Heart left ventricle (tissue), 16 donors: ENCODE measurements around the gene ZNF292. TPM values are rescaled to one million over a fixed set of nuclear protein-coding genes. Genes with fewer than 3 reads are reported as not detected.
A peak's percentile ranks its signal among the peaks of the same experiment; 100 is the strongest.

Experiments
- ATAC-seq, 4 donors: fragments of 200-7000 bp; cut with Tn5 transposase; one replicate each; pipeline ENCODE4 v1.9.1; 2020 to 2022; ENCODE audit warnings: moderate library complexity in 4 of 4, mild to moderate bottlenecking in 3 of 4, moderate number of reproducible peaks in 1 of 4
- DNase-seq, 5 donors: peaks; one replicate each; pipeline ENCODE4 v3.0.0-alpha.2; 2020
- H3K27ac ChIP-seq, 12 donors: fragments of 200-600 bp; sonication (generic) in 4 of 12; one replicate each; pipeline versions ENCODE4 v1.5.0 to v1.8.0; 2016 to 2022; ENCODE audit warnings: mild to moderate bottlenecking in 2 of 12
- H3K27me3 ChIP-seq, 9 donors: fragments of 200-600 bp; sonication (generic) in 2 of 9; one replicate each; pipeline versions ENCODE4 v1.5.1 to v1.8.0; 2016 to 2022; ENCODE audit warnings: mild to moderate bottlenecking in 3 of 9
- H3K36me3 ChIP-seq, 9 donors: fragments of 200-600 bp; sonication (generic) in 2 of 9; one replicate each; pipeline versions ENCODE4 v1.5.0 to v1.8.0; 2018 to 2022; ENCODE audit warnings: mild to moderate bottlenecking in 2 of 9
- H3K4me1 ChIP-seq, 12 donors: fragments of 200-600 bp; sonication (generic) in 4 of 12; one replicate each; pipeline versions ENCODE4 v1.5.0 to v1.8.0; 2016 to 2022; ENCODE audit warnings: mild to moderate bottlenecking in 3 of 12
- H3K4me3 ChIP-seq, 12 donors: fragments of 200-600 bp; sonication (generic) in 4 of 12; one replicate each; pipeline versions ENCODE4 v1.5.0 to v1.8.0; 2017 to 2022; ENCODE audit warnings: mild to moderate bottlenecking in 9 of 12, moderate library complexity in 4 of 12
- H3K9me3 ChIP-seq, 12 donors: fragments of 200-600 bp; sonication (generic) in 4 of 12; one replicate each; pipeline versions ENCODE4 v1.5.0 to v1.8.0; 2016 to 2022; ENCODE audit warnings: mild to moderate bottlenecking in 1 of 12
- POLR2A ChIP-seq, 2 donors: fragments of 450-650 bp; IDR thresholded peaks; one replicate each; pipeline ENCODE4 v1.6.1; 2017; ENCODE audit warnings: antibody characterized with exemption in 2 of 2, mild to moderate bottlenecking in 2 of 2, moderate library complexity in 2 of 2
- WGBS, 4 donors: extraction: QIAGEN DNeasy Blood & Tissue Kit in 2 of 4; methylation state at CpG; one replicate each; pipeline versions ENCODE4 v1.1.5 to v1.1.7; 2013 to 2018; 5-methylcytosine and 5-hydroxymethylcytosine counted together
- intact Hi-C, 10 donors: fragments of 100-400 bp; cut with DNase I; formaldehyde crosslinking; loops; one replicate each; pipeline versions ENCODE4 v1.11.1 to v1.14.2; 2022
- polyA plus RNA-seq, 2 donors: library from polyadenylated mRNA; stranded (reverse); fragments of 200-250 nt; gene quantifications; one replicate each; pipeline ENCODE4 v1.2.3, GENCODE V29; 2013
- total RNA-seq, 9 donors: library from RNA; depleted of rRNA in 2 of 9; stranded (reverse); fragments of >200 nt in 2 of 9; fragmentation: NEBNext Ultra II Directional in 3 of 9; extraction: Animal tissue kit (Norgen Biotek cat#: 25700) in 3 of 9; gene quantifications; one replicate each; pipeline versions ENCODE4 v1.1.0 to v1.2.4, GENCODE V29; 2016 to 2023
- TF ChIP-seq, protein P1 (sequence below), 12 donors: fragments of 200-600 bp; sonication (generic) in 4 of 12; IDR thresholded peaks; one replicate each; pipeline versions ENCODE4 v1.5.0 to v1.8.0; 2018 to 2022; ENCODE audit warnings: antibody characterized with exemption in 12 of 12, mild to moderate bottlenecking in 5 of 12
- donor health status: ischemic (EF 13 %, LVEDD 7.1; RV severe dilation, severe dysfunction).
- donor health status: healthy with polysubstance abuse.
- donor health status: DM: no; HTN: yes; CAD: no.
- donor health status: DM: no; HTN: no; CAD: no.
- donor health status: ischemic (EF 25% LVEDD 6.9; RV normal size, moderate dysfunction).
- donor health status: ischemic (EF 25% LVEDD 5.7; RV mildly dilated, moderate dysfunction).
- donor health status: healthy.
- donor health status: DM: yes; HTN: yes; CAD: no.
- donor health status: ischemic (EF 35%, LVEDD 5.7; RV mildly dilated, moderate dysfunction).
- donor health status: nonischemic (EF 11% LVEDD 7.7; RV severe dilation, severe dysfunction).
- donor health status: DM: yes; HTN: yes; CAD: no.
- donor health status: PGD.
- donor health status: ischemic (EF 29% LVEDD 5.4; RV normal size, mild dysfunction).
- donor health status: nonischemic (EF 23%, LVEDD 6.1; RV moderate dilation, normal function).

ZNF292 gene
- total and polyA plus RNA-seq, 11 donors = 4.0 to 35.8 (median 27.4) TPM

DNA sequence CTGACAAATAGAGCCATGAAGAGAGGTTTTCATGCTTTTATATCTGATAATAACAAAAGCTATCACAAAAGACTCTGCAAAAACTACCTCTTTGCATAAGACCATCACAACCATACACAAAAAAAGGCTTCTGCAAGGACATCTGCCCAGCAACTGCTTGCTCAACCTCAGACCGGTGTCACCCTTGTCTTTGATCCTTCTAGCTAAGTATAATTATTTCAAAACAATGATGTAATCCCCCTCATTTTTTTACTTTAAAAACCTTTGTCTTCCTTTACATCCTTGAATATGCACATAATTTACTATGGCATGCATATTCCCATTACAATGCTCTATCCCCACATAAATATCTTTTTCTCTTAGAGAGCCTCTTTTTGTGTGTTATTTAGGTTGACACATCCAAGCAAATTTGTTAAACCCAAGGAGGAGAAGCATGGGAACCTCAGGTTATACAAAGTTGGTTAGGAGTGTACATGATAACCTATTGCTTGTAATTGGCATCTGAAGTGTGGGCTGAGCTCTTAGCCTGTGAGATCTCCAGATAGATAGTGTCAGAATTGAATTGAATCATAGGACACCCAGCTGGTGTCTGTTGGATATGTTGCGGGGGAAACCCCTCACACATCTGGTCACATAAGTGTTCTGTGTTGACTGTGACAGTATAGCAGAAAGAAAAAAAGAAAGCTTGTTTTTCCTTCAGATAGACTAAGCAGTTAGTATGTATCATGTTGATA is 39.8 kb upstream of the ZNF292 start:
- no peak overlapping the region for H3K27ac ChIP-seq
- no peaks in the 10 kb centered on the region for H3K36me3 ChIP-seq
- no peak for DNase-seq
- no peak overlapping the region for H3K4me3 ChIP-seq
- ATAC-seq = no peak
- H3K4me1 ChIP-seq = no peaks in the 10 kb centered on the region
- TF ChIP-seq, protein P1, sequence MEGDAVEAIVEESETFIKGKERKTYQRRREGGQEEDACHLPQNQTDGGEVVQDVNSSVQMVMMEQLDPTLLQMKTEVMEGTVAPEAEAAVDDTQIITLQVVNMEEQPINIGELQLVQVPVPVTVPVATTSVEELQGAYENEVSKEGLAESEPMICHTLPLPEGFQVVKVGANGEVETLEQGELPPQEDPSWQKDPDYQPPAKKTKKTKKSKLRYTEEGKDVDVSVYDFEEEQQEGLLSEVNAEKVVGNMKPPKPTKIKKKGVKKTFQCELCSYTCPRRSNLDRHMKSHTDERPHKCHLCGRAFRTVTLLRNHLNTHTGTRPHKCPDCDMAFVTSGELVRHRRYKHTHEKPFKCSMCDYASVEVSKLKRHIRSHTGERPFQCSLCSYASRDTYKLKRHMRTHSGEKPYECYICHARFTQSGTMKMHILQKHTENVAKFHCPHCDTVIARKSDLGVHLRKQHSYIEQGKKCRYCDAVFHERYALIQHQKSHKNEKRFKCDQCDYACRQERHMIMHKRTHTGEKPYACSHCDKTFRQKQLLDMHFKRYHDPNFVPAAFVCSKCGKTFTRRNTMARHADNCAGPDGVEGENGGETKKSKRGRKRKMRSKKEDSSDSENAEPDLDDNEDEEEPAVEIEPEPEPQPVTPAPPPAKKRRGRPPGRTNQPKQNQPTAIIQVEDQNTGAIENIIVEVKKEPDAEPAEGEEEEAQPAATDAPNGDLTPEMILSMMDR (IDR thresholded peaks at IDR 0.05) = no peak
- no peak for TF ChIP-seq POLR2A (IDR thresholded peaks at IDR 0.05)
- intact Hi-C loops = no loop called here
- H3K27me3 ChIP-seq = no peaks in the 10 kb centered on the region
- 73 to 84% (median 78%) methylated on average over 2 of the region's 2 CpGs for WGBS, 4 donors
- H3K9me3 ChIP-seq = no peaks in the 10 kb centered on the region

DNA sequence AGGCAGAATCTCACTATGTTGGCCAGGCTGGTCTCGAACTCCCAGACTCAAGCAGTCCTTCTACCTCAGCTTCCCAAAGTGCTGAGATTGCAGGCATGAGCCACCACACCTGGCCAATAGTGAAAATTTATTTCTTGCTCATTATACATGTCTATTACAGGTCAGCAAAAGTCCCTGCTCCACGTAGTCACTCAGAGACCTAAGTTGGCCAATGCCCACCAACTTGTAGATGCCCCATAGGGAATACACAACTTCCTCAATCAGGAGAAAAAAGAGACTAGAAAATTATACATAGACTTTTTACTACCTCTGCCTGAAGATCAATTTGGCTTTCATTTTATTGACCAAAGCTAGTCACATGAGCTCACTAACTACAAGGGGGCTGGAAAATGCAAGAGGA is 38.4 kb upstream of the ZNF292 start:
- Histone ChIP-seq H3K4me1 (no peaks in the 10 kb centered on the region), H3K4me3 (no peak overlapping the region), H3K27ac (no peak overlapping the region), H3K9me3 (no peaks in the 10 kb centered on the region), H3K27me3 (peaks cover 0 to 8% (median 0%) of the 10 kb centered on the region in 9 donors), H3K36me3 (no peaks in the 10 kb centered on the region)
- DNase-seq (no peak), ATAC-seq (no peak)
- 81 to 91% (median 84%) methylated on average over 2 of the region's 2 CpGs for WGBS, 4 donors
- intact Hi-C loops = no loop called here
- TF ChIP-seq, protein P1 (IDR thresholded peaks at IDR 0.05) = no peak
- TF ChIP-seq POLR2A (IDR thresholded peaks at IDR 0.05) = no peak

DNA sequence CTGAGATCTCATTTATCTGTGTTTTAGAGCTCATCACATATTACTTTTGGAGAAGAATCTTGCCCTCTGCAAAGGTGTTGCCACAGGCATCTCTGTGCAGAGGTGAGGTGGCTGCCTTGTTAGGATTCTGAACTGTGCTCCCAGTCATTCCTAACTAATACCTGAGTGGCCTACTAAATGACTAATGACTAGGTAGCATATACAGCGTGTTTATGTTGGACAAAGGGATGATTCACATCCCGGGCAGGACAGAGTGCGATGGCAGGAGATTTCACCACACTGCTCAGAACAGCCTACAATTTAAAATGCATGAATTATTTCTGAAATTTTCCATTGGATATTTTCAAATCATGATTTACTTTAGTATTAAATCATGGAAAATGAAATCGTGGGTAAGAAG is 37.3 kb upstream of the ZNF292 start:
- Histone ChIP-seq H3K9me3 (no peaks in the 10 kb centered on the region), H3K4me1 (peaks cover 0 to 4% (median 0%) of the 10 kb centered on the region in 12 donors), H3K27me3 (peaks cover 0 to 12% (median 5%) of the 10 kb centered on the region in 9 donors), H3K36me3 (no peaks in the 10 kb centered on the region), H3K4me3 (no peak overlapping the region), H3K27ac (no peak overlapping the region)
- 81 to 91% (median 86%) methylated on average over 4 of the region's 4 CpGs for WGBS, 4 donors
- DNase-seq (no peak), ATAC-seq (no peak)
- intact Hi-C loops = no loop called here
- TF ChIP-seq, protein P1 (IDR thresholded peaks at IDR 0.05) = no peak
- no peak for TF ChIP-seq POLR2A (IDR thresholded peaks at IDR 0.05)

DNA sequence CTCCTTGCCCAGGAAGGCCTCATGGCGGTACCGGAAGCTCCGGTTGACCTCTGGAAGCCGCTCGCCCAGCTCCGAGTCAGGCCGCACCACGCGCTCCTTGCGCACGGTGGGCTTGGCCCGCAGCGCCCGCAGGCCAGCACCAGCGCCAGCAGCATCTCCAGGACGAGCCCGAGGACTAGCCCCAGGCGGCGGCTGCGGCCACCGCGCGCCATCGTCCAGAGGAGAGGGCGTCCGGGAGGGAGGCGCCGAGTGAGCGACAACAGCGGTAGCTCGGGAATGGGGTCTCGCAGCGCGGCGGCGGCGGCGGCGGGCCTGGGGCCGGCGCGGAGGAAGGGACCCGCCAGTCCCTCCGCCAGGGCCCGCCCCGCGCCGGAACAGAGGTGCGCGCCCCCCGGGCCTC is 32.9 kb upstream of the ZNF292 start:
- no peak overlapping the region for H3K27ac ChIP-seq
- no peaks in the 10 kb centered on the region for H3K9me3 ChIP-seq
- DNase-seq = no peak
- H3K27me3 ChIP-seq = peaks cover 0 to 24% (median 10%) of the 10 kb centered on the region in 9 donors
- H3K36me3 ChIP-seq = no peaks in the 10 kb centered on the region
- no peak for TF ChIP-seq POLR2A (IDR thresholded peaks at IDR 0.05)
- TF ChIP-seq, protein P1 (IDR thresholded peaks at IDR 0.05) = no peak
- peaks cover 0 to 4% (median 0%) of the 10 kb centered on the region in 12 donors for H3K4me1 ChIP-seq
- intact Hi-C loops = no loop called here
- 36 to 52% (median 43%) methylated on average over 25 to 51 of the region's 51 CpGs for WGBS, 4 donors
- no peak for ATAC-seq
- peak overlapping the region in 7 of 12 donors; percentile 10 to 39 (median 24) for H3K4me3 ChIP-seq
